ENCODE results near the gene APELA. TPM values are rescaled to one million over a fixed set of nuclear protein-coding genes. Genes with fewer than 3 reads are reported as not detected.

APELA gene
- total and polyA plus RNA-seq, 4 donors = 0.35 TPM; not detected in 3

DNA sequence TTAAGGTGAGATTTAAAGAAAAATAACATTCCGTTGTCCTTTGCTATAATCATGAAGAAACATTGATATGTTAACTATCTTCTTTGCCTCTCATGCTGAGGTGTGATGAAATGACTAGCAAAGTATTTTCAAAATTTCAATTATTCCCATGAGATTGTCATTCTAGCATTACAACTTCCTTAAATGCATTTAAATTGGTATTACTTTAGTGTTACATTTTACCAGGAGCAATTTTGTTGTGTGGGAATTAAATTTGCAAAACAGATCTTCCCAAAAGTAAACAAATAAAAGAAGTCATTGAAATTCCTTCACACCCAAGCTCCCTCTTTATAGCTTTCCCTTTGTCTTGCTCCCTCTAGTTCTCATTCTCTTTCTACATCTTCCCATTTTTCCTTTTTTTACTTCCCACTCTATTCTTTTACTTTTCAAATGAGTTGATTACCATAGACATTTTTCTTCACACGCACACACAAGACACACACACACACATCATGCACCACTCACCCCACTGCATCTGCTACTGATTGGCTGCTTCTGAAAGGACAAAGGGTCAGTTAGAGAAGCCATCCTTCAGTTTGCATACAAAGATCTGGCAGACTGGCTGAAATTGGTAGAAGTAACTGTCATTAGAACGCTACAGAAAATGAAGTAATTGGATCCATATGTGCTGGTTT lies 10.0 kb upstream of the APELA start:
- TF ChIP-seq, protein P1, sequence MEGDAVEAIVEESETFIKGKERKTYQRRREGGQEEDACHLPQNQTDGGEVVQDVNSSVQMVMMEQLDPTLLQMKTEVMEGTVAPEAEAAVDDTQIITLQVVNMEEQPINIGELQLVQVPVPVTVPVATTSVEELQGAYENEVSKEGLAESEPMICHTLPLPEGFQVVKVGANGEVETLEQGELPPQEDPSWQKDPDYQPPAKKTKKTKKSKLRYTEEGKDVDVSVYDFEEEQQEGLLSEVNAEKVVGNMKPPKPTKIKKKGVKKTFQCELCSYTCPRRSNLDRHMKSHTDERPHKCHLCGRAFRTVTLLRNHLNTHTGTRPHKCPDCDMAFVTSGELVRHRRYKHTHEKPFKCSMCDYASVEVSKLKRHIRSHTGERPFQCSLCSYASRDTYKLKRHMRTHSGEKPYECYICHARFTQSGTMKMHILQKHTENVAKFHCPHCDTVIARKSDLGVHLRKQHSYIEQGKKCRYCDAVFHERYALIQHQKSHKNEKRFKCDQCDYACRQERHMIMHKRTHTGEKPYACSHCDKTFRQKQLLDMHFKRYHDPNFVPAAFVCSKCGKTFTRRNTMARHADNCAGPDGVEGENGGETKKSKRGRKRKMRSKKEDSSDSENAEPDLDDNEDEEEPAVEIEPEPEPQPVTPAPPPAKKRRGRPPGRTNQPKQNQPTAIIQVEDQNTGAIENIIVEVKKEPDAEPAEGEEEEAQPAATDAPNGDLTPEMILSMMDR (IDR thresholded peaks at IDR 0.05; ENCODE audit: control extremely low read depth, extremely low read depth) = no peak
- H3K36me3 ChIP-seq (ENCODE audit: control insufficient read depth in 4 of 4, insufficient read depth in 4 of 4, low read length in 4 of 4) = no peaks in the 10 kb centered on the region
- 18 to 22% methylated on average over 3 of the region's 3 CpGs for WGBS, 2 donors

DNA sequence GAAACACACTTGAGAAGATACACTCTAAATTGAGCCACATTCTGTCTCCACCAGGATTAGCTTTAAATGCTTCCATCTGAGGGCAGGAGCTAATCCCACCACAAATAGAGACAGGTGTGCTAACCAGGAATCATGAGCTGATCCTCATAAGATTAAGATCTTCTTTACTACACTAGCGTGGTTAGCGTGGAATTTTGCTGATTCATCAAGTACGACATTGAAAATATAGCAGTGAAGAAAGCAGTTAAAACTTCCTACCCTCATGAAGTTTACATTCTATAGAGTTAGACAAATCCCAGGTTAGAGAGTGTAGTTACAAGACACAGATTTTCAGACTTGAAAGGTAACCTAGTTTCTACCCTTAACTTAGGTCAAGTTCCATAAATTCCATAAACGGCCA lies 5.3 kb upstream of the APELA start:
- Histone ChIP-seq H3K9me3 (ENCODE audit: control insufficient read depth in 4 of 4, insufficient read depth in 3 of 4, low read length in 3 of 4) (no peaks in the 10 kb centered on the region), H3K4me1 (ENCODE audit: control insufficient read depth in 5 of 5, insufficient read depth in 5 of 5, low read length in 5 of 5) (no peaks in the 10 kb centered on the region)

More for the DNA sequence above, 10.0 kb upstream of the APELA start:
- no peaks in the 10 kb centered on the region for H3K4me1 ChIP-seq (ENCODE audit: control insufficient read depth in 5 of 5, insufficient read depth in 5 of 5, low read length in 5 of 5)
- DNase-seq (no peak), ATAC-seq (ENCODE audit: insufficient read depth, low FRiP score) (no peak)
- H3K27me3 ChIP-seq (ENCODE audit: control insufficient read depth in 3 of 3, insufficient read depth in 3 of 3, low read length in 2 of 3) = no peaks in the 10 kb centered on the region
- H3K4me3 ChIP-seq = no peak overlapping the region
- H3K9me3 ChIP-seq (ENCODE audit: control insufficient read depth in 4 of 4, insufficient read depth in 3 of 4, low read length in 3 of 4) = no peaks in the 10 kb centered on the region
- no peak overlapping the region for H3K9ac ChIP-seq (ENCODE audit: insufficient read depth in 1 of 2, low read length in 2 of 2)
- H3K27ac ChIP-seq (ENCODE audit: low read depth in 1 of 2, low read length in 1 of 2) = no peak overlapping the region

DNA sequence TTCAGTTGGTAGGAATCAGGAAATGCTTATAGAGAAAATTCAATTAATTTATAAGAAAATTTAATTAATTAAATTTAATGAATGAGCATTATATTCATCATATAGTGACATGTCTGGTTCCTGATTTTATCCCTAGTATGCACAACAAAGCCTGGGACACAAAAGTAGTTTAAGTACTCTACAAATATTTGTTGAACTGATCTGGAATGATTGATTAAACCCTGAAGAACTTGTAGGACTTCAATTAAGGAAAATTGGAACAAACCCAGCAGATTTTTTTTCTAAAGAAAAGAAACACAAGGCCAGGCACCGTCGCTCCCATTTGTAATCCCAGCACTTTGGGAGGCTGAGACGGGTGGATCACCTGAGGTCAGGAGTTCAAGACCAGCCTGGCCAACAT lies 4.5 kb upstream of the APELA start:
- Histone ChIP-seq H3K36me3 (ENCODE audit: control insufficient read depth in 4 of 4, insufficient read depth in 4 of 4, low read length in 4 of 4) (no peaks in the 10 kb centered on the region), H3K9me3 (ENCODE audit: control insufficient read depth in 4 of 4, insufficient read depth in 3 of 4, low read length in 3 of 4) (no peaks in the 10 kb centered on the region), H3K4me1 (ENCODE audit: control insufficient read depth in 5 of 5, insufficient read depth in 5 of 5, low read length in 5 of 5) (peaks cover 0 to 4% (median 0%) of the 10 kb centered on the region in 5 donors), H3K27me3 (ENCODE audit: control insufficient read depth in 3 of 3, insufficient read depth in 3 of 3, low read length in 2 of 3) (no peaks in the 10 kb centered on the region), H3K27ac (ENCODE audit: low read depth in 1 of 2, low read length in 1 of 2) (no peak overlapping the region), H3K9ac (ENCODE audit: insufficient read depth in 1 of 2, low read length in 2 of 2) (no peak overlapping the region), H3K4me3 (no peak overlapping the region)
- ATAC-seq (ENCODE audit: insufficient read depth, low FRiP score) (no peak), DNase-seq (no peak)
- TF ChIP-seq, protein P1 (IDR thresholded peaks at IDR 0.05; ENCODE audit: control extremely low read depth, extremely low read depth) = no peak
- 59 to 76% methylated on average over 3 of the region's 3 CpGs for WGBS, 2 donors

More for the DNA sequence above, 5.3 kb upstream of the APELA start:
- no peak overlapping the region for H3K9ac ChIP-seq (ENCODE audit: insufficient read depth in 1 of 2, low read length in 2 of 2)
- ATAC-seq (ENCODE audit: insufficient read depth, low FRiP score) = no peak
- no peak for DNase-seq
- WGBS, 2 donors = 89 to 94% methylated on average over 4 of the region's 4 CpGs
- no peaks in the 10 kb centered on the region for H3K36me3 ChIP-seq (ENCODE audit: control insufficient read depth in 4 of 4, insufficient read depth in 4 of 4, low read length in 4 of 4)
- TF ChIP-seq, protein P1 (IDR thresholded peaks at IDR 0.05; ENCODE audit: control extremely low read depth, extremely low read depth) = no peak
- no peak overlapping the region for H3K27ac ChIP-seq (ENCODE audit: low read depth in 1 of 2, low read length in 1 of 2)
- H3K4me3 ChIP-seq = no peak overlapping the region
- H3K27me3 ChIP-seq (ENCODE audit: control insufficient read depth in 3 of 3, insufficient read depth in 3 of 3, low read length in 2 of 3) = no peaks in the 10 kb centered on the region

DNA sequence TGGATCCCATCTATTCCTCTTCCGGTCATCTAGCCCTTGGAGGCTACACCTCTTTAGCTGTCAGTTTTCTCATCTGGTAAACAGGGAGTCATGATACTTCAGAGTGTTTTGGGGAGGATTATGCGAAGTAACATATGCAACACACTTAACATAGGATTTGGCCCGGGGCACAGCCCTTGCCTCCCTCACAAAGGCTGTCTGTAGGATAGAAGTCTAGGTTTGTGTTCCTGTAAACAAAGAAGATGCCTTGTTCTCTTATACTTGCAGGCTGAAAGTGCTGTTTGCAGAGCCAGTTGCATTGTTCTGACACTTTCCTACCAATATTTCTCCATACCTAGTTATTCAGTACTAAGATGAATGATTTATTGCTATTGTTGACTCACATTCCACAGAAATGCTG lies 2.2 kb upstream of the APELA start:
- Histone ChIP-seq H3K4me1 (ENCODE audit: control insufficient read depth in 5 of 5, insufficient read depth in 5 of 5, low read length in 5 of 5) (peaks cover 0 to 4% (median 0%) of the 10 kb centered on the region in 5 donors), H3K36me3 (ENCODE audit: control insufficient read depth in 4 of 4, insufficient read depth in 4 of 4, low read length in 4 of 4) (no peaks in the 10 kb centered on the region), H3K27me3 (ENCODE audit: control insufficient read depth in 3 of 3, insufficient read depth in 3 of 3, low read length in 2 of 3) (no peaks in the 10 kb centered on the region), H3K9me3 (ENCODE audit: control insufficient read depth in 4 of 4, insufficient read depth in 3 of 4, low read length in 3 of 4) (no peaks in the 10 kb centered on the region), H3K4me3 (no peak overlapping the region), H3K27ac (ENCODE audit: low read depth in 1 of 2, low read length in 1 of 2) (no peak overlapping the region), H3K9ac (ENCODE audit: insufficient read depth in 1 of 2, low read length in 2 of 2) (no peak overlapping the region)
- no peak for ATAC-seq (ENCODE audit: insufficient read depth, low FRiP score)
- no peak for DNase-seq
- WGBS, 2 donors = 72 to 81% methylated on average over 3 of the region's 3 CpGs
- TF ChIP-seq, protein P1 (IDR thresholded peaks at IDR 0.05; ENCODE audit: control extremely low read depth, extremely low read depth) = no peak
